Brain microvascular endothelial cell (primary cell): ENCODE results near the gene TMEM132D.

Source experiments
- DNase-seq: peaks from one replicate; pipeline ENCODE4 v3.0.0-alpha.2; 2020
- H3K27ac ChIP-seq: fragments of 250-450 bp; sonication (Bioruptor Pico); 2 replicates; pipeline ENCODE4 v1.5.1; 2020; ENCODE audit warnings: mild to moderate bottlenecking, moderate library complexity
- H3K27me3 ChIP-seq: fragments of 250-450 bp; sonication (Bioruptor Pico); replicated peaks from 2 replicates; pipeline ENCODE4 v1.5.1; 2020; ENCODE audit warnings: mild to moderate bottlenecking
- H3K36me3 ChIP-seq: fragments of 250-450 bp; sonication (Bioruptor Pico); replicated peaks from 2 replicates; pipeline ENCODE4 v1.5.1; 2020; ENCODE audit warnings: mild to moderate bottlenecking
- H3K4me3 ChIP-seq: 2 replicates; pipeline ENCODE4 v1.5.1; 2011; ENCODE audit warnings: low read depth, mild to moderate bottlenecking, control low read depth, low read length, moderate library complexity
- CTCF ChIP-seq: IDR thresholded peaks from 2 replicates; pipeline ENCODE4 v1.5.1; 2011; ENCODE audit warnings: low read depth, mild to moderate bottlenecking, moderate library complexity, low read length, control low read depth, inconsistent platforms; ENCODE audit errors: missing control alignments
- in situ Hi-C: cut with HindIII; loops from 2 replicates; pipeline ENCODE4 v1.10.0; 2017; ENCODE audit warnings: low sequenced_read_pairs, low pct_ligation_motif_present

TMEM132D gene

GRCh38 chr12:129160282-129160681 is 743.5 kb downstream of the TMEM132D start:
- no peak for TF ChIP-seq CTCF
- Histone ChIP-seq H3K27ac (no peak overlapping the region), H3K36me3 (no peaks in the 10 kb centered on the region), H3K27me3 (no peaks in the 10 kb centered on the region), H3K4me3 (no peak overlapping the region)
- no peak for DNase-seq
- in situ Hi-C loops, result no loop called here

- Histone ChIP-seq H3K4me3 (no peak overlapping the region), H3K36me3 (no peaks in the 10 kb centered on the region), H3K27me3 (no peaks in the 10 kb centered on the region), H3K27ac (no peak overlapping the region)
- no peak for DNase-seq
- TF ChIP-seq CTCF, result no peak
- in situ Hi-C loops, result no loop called here
Measured at GRCh38 chr12:129152351-129153104, 751.3 kb downstream of the TMEM132D start.

- H3K27ac ChIP-seq, result no peak overlapping the region
- TF ChIP-seq CTCF, result no peak
- H3K4me3 ChIP-seq, result no peak overlapping the region
Measured at GRCh38 chr12:129150721-129151120, 753.1 kb downstream of the TMEM132D start.

GRCh38 chr12:129145381-129145780 is 758.4 kb downstream of the TMEM132D start:
- Histone ChIP-seq H3K27ac (no peak overlapping the region), H3K4me3 (no peak overlapping the region), H3K27me3 (no peaks in the 10 kb centered on the region), H3K36me3 (no peaks in the 10 kb centered on the region)
- DNase-seq, result no peak
- in situ Hi-C loops, result no loop called here
- TF ChIP-seq CTCF, result no peak

More at GRCh38 chr12:129150721-129151120, 753.1 kb downstream of the TMEM132D start:
- no peak for DNase-seq
- H3K36me3 ChIP-seq, result no peaks in the 10 kb centered on the region
- no peaks in the 10 kb centered on the region for H3K27me3 ChIP-seq
- in situ Hi-C loops, result no loop called here

GRCh38 chr12:129138776-129139175 is 765.0 kb downstream of the TMEM132D start:
- no peaks in the 10 kb centered on the region for H3K27me3 ChIP-seq
- no peak overlapping the region for H3K4me3 ChIP-seq
- no peak for TF ChIP-seq CTCF
- in situ Hi-C loops, result no loop called here
- H3K36me3 ChIP-seq, result no peaks in the 10 kb centered on the region
- DNase-seq, result no peak
- no peak overlapping the region for H3K27ac ChIP-seq
